Fibroblast of the aortic adventitia (primary cell): ENCODE measurements around the gene TMTC1. TPM values are rescaled to one million over a fixed set of nuclear protein-coding genes. Genes with fewer than 3 reads are reported as not detected.

ENCODE experiments used
- DNase-seq: peaks from one replicate; pipeline ENCODE4 v3.0.0-alpha.2; 2010; ENCODE audit warnings: low read depth
- H3K4me3 ChIP-seq: 2 replicates; pipeline ENCODE4 v1.5.1; 2011; ENCODE audit warnings: low read depth, mild to moderate bottlenecking, control low read depth, low read length, moderate library complexity
- total RNA-seq: library from RNA; depleted of rRNA; stranded (reverse); fragments of >200 nt; gene quantifications from 2 replicates; pipeline ENCODE4 v1.2.3, GENCODE V29; 2012; ENCODE audit warnings: low replicate concordance
- TF ChIP-seq, protein P1 (sequence below): IDR thresholded peaks from 2 replicates; pipeline ENCODE4 v1.5.1; 2011; ENCODE audit warnings: mild to moderate bottlenecking, low read length, control low read depth, inconsistent platforms; ENCODE audit not compliant: insufficient read depth

TMTC1 gene
- total RNA-seq, 1 donor, result 54.9 TPM

DNA sequence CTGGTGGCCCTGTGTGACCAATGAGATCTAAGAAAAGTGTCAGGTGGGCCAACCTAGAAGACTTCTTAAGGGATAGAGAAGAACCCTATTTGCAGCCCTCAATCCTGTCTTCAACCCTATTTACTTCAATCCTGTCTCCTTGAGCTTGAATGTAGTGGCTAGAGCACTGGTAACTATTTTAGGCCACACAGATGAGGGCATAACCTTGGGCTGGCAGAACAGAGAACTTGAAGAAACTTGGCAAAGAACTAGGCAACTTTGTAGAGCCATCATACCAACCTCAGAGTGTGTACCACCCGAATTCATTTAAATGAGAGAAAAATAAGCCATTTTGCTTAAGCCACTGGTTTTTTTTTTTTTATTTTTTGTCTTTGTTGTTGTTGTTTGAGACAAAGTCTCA is 94.8 kb downstream of the TMTC1 start:
- TF ChIP-seq, protein P1, sequence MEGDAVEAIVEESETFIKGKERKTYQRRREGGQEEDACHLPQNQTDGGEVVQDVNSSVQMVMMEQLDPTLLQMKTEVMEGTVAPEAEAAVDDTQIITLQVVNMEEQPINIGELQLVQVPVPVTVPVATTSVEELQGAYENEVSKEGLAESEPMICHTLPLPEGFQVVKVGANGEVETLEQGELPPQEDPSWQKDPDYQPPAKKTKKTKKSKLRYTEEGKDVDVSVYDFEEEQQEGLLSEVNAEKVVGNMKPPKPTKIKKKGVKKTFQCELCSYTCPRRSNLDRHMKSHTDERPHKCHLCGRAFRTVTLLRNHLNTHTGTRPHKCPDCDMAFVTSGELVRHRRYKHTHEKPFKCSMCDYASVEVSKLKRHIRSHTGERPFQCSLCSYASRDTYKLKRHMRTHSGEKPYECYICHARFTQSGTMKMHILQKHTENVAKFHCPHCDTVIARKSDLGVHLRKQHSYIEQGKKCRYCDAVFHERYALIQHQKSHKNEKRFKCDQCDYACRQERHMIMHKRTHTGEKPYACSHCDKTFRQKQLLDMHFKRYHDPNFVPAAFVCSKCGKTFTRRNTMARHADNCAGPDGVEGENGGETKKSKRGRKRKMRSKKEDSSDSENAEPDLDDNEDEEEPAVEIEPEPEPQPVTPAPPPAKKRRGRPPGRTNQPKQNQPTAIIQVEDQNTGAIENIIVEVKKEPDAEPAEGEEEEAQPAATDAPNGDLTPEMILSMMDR, result no peak
- H3K4me3 ChIP-seq, result no peak overlapping the region
- no peak for DNase-seq

DNA sequence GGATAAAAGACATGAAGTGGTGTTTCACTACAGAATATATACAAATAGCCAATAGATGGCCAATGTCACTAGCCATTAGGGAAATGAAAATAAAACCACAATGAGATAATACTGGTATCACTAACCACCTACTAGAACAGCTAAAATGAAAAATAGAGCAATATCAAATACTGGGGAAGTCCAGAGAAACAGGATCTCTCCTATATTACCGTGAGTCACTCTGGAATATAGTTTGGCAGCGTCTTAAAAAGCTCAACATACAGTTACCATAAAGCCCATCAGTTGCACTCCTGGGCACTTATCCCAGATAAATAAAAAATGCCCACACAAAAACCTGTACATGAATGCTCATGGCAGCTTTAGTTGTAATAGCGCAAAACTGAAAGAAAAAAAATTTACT is 101.7 kb downstream of the TMTC1 start:
- H3K4me3 ChIP-seq, result no peak overlapping the region
- DNase-seq, result no peak
- TF ChIP-seq, protein P1, result no peak

DNA sequence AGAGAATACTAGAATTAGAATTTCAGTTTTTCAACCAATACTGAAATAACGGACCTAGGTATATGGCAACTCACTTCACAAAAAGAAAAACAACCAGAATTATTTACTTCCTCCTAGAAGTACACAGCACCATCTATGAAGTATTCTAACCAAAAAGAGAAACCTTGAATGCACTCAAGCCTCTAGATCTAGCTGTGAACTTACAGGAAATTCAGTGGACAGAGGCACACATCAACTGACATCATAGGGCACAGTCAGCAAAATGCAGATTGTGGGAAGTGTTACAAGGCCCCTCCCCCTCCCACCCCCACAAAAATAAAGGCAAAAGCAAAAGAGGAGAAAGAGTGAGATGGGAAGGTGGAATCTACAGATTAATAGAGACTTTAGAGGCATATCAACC is 102.4 kb downstream of the TMTC1 start:
- DNase-seq, result no peak
- TF ChIP-seq, protein P1, result no peak
- H3K4me3 ChIP-seq, result no peak overlapping the region

DNA sequence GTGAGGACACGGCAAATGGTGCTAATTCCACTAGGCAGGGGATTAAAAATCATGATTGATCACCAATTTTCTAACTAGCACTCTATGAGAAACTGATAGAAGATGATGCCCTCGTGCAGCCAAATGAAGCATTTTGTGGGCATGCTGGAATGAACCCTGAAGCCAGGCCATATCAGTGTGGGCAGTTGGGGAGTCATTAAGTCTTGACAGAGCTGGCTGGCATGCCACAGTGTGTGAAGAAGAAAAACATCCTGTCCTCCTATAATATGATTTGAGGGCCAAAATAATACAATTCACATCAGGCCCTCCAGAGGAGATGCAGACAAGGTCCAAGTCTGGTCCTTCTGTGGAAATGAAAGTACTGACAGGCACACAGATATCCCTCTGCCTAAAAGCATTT is 107.1 kb downstream of the TMTC1 start:
- no peak overlapping the region for H3K4me3 ChIP-seq
- TF ChIP-seq, protein P1, result no peak

DNA sequence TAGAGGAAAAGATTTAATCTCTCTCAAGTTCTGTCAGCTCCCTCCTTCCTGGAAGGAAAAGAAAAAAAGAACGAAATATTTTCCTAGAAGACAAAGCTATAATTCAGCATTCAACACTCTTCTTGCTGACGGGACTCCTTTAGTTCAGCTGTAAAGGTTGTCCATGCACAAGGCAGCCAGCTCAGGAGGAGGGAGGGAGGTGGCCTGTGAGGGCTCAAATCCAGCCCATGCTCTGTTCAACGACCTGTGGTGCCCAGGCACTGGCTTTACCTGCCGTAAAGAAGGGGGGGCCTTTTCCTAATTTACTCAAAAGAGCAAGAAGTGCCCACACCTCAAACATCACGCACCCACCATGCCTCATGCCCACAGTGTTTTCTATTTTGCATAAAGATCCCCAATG is 109.3 kb downstream of the TMTC1 start:
- TF ChIP-seq, protein P1, result no peak
- no peak overlapping the region for H3K4me3 ChIP-seq
- no peak for DNase-seq

More for the DNA sequence above, 107.1 kb downstream of the TMTC1 start:
- DNase-seq, result no peak

DNA sequence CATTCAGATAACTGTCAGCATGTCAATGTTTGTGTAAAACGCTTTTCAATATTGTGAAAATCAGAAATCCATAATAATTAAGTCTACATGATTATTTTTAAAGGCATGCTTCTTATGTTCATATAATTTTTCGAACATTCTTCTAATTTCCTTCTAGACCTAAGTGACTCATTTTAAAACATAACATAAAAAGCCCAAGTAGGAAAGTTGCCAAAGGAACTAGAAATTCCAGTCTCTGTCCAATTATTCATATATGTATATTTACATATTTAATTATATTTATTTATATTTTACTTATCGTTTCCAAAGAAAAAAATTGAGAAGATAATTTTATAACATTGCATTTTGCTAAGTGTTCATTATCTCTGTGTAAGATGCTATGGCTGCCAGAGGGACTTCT is 110.4 kb downstream of the TMTC1 start:
- TF ChIP-seq, protein P1, result no peak
- DNase-seq, result peak; percentile 11

DNA sequence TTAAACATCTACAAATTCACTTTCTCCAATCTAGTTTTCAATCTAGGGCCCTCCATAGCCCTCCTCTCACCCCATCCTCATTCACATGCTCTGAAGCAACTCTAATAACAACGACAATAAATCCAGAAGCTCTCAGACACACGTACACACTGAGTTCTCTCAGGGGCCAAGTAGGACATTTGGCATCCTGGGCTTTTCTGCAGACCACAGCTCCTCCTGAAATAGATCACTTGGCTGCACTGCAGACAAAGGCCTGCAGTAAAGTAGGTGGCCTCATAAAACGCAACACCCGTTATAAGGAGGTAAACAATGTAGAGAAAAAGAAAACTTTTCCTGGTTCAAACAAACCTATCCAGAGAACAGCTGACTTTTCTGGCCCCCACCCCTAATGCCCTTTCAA is 111.2 kb downstream of the TMTC1 start:
- TF ChIP-seq, protein P1, result no peak
- H3K4me3 ChIP-seq, result no peak overlapping the region
- no peak for DNase-seq

More for the DNA sequence above, 110.4 kb downstream of the TMTC1 start:
- no peak overlapping the region for H3K4me3 ChIP-seq
